ENCODE measurements around the gene CSTF1.

Gene CSTF1

DNA sequence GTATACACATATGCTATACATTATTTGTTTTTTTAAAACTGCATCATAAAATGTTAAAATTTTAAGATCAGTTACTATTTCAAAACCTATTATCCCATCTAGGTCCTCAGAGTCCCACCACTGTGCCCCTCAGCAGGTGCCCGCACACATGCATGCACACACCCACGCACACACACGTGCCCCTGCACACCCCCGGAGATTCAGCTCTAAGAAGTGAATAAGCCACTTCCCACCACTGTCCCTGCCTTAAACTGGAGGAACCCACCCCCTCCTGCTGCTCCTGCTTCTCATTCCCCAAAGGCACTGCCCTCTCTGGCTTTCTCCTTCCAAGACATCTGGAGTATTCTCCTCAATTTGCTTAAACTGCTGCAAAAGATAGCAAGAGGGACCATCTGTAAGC, 39.1 kb upstream of the CSTF1 start:
- no peak overlapping the region for H3K4me3 ChIP-seq (ENCODE audit: severe bottlenecking)
- no peaks in the 10 kb centered on the region for H3K27me3 ChIP-seq (ENCODE audit: insufficient read depth, poor library complexity, severe bottlenecking)
- peak; percentile 45 for DNase-seq (ENCODE audit: low spot score)
- H3K4me1 ChIP-seq (ENCODE audit: insufficient read depth, poor library complexity, severe bottlenecking): peaks cover 5% of the 10 kb centered on the region
- H3K36me3 ChIP-seq (ENCODE audit: low read depth): no peaks in the 10 kb centered on the region
- H3K9me3 ChIP-seq (ENCODE audit: severe bottlenecking): no peaks in the 10 kb centered on the region
- no peak for ATAC-seq (ENCODE audit: low read depth)
- H3K27ac ChIP-seq (ENCODE audit: poor library complexity, severe bottlenecking): no peak overlapping the region
- TF ChIP-seq, protein P1, sequence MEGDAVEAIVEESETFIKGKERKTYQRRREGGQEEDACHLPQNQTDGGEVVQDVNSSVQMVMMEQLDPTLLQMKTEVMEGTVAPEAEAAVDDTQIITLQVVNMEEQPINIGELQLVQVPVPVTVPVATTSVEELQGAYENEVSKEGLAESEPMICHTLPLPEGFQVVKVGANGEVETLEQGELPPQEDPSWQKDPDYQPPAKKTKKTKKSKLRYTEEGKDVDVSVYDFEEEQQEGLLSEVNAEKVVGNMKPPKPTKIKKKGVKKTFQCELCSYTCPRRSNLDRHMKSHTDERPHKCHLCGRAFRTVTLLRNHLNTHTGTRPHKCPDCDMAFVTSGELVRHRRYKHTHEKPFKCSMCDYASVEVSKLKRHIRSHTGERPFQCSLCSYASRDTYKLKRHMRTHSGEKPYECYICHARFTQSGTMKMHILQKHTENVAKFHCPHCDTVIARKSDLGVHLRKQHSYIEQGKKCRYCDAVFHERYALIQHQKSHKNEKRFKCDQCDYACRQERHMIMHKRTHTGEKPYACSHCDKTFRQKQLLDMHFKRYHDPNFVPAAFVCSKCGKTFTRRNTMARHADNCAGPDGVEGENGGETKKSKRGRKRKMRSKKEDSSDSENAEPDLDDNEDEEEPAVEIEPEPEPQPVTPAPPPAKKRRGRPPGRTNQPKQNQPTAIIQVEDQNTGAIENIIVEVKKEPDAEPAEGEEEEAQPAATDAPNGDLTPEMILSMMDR (IDR thresholded peaks at IDR 0.05; ENCODE audit: poor library complexity, severe bottlenecking): no peak

DNA sequence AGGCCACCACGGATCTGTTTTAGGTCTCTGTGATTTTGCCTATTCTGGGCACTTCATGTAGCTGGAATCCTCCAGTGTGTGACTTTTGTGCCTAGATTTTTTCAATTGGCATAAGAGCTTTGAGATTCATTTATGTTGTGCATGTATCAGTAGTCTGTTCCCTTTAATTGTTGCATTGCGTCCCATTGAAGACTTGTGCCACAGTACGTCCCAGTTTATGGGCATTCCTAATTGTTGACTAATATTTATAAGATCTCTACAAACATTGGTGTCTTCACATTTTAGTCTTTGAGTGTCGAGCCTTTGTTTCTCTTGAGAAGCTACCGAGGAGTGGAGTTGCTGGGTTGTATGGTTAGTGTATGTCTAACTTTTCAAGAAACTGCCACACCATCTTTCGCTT, 34.4 kb upstream of the CSTF1 start:
- Histone ChIP-seq H3K9me3 (ENCODE audit: severe bottlenecking) (no peaks in the 10 kb centered on the region), H3K4me3 (ENCODE audit: severe bottlenecking) (peak overlapping the region; percentile 75), H3K27me3 (ENCODE audit: insufficient read depth, poor library complexity, severe bottlenecking) (no peaks in the 10 kb centered on the region), H3K36me3 (ENCODE audit: low read depth) (peaks cover 25% of the 10 kb centered on the region), H3K4me1 (ENCODE audit: insufficient read depth, poor library complexity, severe bottlenecking) (peaks cover 13% of the 10 kb centered on the region), H3K27ac (ENCODE audit: poor library complexity, severe bottlenecking) (peak overlapping the region; percentile 86)
- no peak for DNase-seq (ENCODE audit: low spot score)
- TF ChIP-seq, protein P1 (IDR thresholded peaks at IDR 0.05; ENCODE audit: poor library complexity, severe bottlenecking): no peak
- peak; percentile 8 for ATAC-seq (ENCODE audit: low read depth)

DNA sequence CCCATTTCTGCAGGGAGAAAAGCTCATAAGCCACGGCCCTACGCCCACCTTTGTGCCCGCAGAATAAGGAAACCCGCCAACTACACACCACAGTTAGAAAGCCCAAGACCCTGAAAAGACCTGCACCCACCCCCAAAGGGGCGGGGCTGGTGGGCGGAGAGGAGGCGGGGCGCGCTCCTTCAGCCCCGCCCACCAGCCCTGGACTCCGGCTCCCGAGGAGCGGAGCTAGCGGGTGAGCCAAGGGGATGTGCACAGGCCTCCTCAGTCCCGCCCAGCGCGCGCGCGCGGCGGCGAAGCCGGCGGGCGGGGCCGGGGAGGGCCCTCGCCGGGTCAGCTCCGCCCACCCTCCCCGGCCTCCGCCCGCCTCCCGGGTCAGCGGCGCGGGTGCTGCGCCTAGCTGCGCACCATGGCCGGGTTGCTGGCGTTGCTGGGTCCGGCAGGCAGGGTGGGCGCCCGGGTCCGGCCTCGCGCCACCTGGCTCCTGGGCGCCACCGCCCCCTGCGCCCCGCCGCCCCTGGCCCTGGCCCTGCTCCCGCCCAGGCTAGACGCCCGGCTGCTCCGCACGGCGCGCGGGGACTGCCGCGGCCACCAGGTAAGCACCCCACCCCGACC, 33.7 kb upstream of the CSTF1 start, which contains the start of gene FAM210B:
Gene FAM210B (plus strand): TSS at position 375 of the 612 bp plus-strand sequence. CDS start 32 bp downstream, at position 407.
- DNase-seq (ENCODE audit: low spot score) (peak; percentile 99), ATAC-seq (ENCODE audit: low read depth) (peak; percentile 84)
- no peaks in the 10 kb centered on the region for H3K9me3 ChIP-seq (ENCODE audit: severe bottlenecking)
- peak within 1 kb of the TSS; percentile 86 for H3K27ac ChIP-seq (ENCODE audit: poor library complexity, severe bottlenecking)
- H3K36me3 ChIP-seq (ENCODE audit: low read depth): peaks cover 27% of the 10 kb centered on the region
- no peaks in the 10 kb centered on the region for H3K27me3 ChIP-seq (ENCODE audit: insufficient read depth, poor library complexity, severe bottlenecking)
- peak within 1 kb of the TSS; percentile 75 for H3K4me3 ChIP-seq (ENCODE audit: severe bottlenecking)
- TF ChIP-seq, protein P1 (IDR thresholded peaks at IDR 0.05; ENCODE audit: poor library complexity, severe bottlenecking): no peak
- peaks cover 13% of the 10 kb centered on the region for H3K4me1 ChIP-seq (ENCODE audit: insufficient read depth, poor library complexity, severe bottlenecking)

DNA sequence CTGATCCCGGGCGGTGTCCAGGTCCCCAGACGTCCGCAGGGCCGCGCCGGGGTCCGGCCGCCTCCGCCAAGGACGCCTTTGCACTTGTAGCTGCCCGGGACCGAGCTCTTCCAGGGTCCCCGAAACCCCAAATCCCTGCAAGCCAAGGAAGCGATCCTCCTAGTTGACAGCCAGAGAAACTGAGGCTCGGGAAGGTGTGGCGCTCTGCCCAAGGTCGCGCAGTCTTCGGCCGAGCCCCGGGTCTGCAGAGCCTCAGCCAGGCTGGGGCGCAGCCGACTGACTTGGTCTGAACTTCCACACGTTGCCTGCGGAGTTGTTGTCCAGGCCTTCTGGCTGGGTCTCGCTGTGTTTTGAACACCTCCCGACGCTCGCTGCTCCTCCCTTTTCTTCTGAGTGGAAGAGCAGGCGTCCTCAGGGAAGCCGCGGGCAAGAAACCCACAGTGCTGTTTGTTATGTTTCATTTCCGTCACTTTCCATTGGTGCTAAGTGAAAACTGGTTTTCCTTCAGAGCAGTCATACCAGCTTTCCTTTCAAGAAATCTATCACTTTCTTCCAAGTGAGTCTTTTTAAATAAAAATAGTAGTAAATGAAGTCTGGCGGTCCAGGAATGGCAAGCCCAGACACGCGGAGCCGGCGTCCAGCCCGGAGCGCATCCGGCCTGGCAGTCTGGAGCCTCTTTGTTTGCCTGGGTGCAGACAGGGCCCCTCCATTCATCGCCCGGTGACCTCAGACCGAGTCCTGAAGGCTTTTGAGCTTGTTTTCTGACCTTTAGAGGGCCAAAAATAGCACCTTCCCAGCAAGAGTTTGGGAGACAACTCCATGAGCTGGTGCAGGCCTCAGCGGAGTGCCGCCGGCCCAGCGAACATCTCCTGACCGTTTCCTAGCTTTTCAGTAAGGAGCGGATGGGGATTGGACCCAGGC, 33.0 kb upstream of the CSTF1 start:
- peaks cover 13% of the 10 kb centered on the region for H3K4me1 ChIP-seq (ENCODE audit: insufficient read depth, poor library complexity, severe bottlenecking)
- H3K27ac ChIP-seq (ENCODE audit: poor library complexity, severe bottlenecking): peak overlapping the region; percentile 86
- peak; percentile 73 for ATAC-seq (ENCODE audit: low read depth)
- H3K36me3 ChIP-seq (ENCODE audit: low read depth): peaks cover 29% of the 10 kb centered on the region
- no peaks in the 10 kb centered on the region for H3K9me3 ChIP-seq (ENCODE audit: severe bottlenecking)
- H3K27me3 ChIP-seq (ENCODE audit: insufficient read depth, poor library complexity, severe bottlenecking): no peaks in the 10 kb centered on the region
- peak; percentile 95 for DNase-seq (ENCODE audit: low spot score)
- TF ChIP-seq, protein P1 (IDR thresholded peaks at IDR 0.05; ENCODE audit: poor library complexity, severe bottlenecking): no peak
- H3K4me3 ChIP-seq (ENCODE audit: severe bottlenecking): peak overlapping the region; percentile 75

All from RWPE2 (cell line).